HepG2 (cell line): ENCODE results near the gene MED12L.

ENCODE experiments used
- ARNT ChIP-seq: fragments of 450-650 bp; IDR thresholded peaks from 2 replicates; pipeline ENCODE4 v1.6.1; 2017
- CTCF ChIP-seq: sonication (generic); formaldehyde crosslinking; IDR thresholded peaks from 2 replicates; pipeline ENCODE4 v1.5.0; 2020; ENCODE audit warnings: mild to moderate bottlenecking, missing genetic modification reagents, moderate library complexity
- FIP1L1 ChIP-seq: fragments of 200-400 bp; formaldehyde crosslinking; IDR thresholded peaks from 2 replicates; pipeline ENCODE4 v1.6.1; 2018; ENCODE audit warnings: low read depth, mild to moderate bottlenecking, low read length, moderate library complexity, borderline replicate concordance; ENCODE audit not compliant: insufficient read depth
- FOXM1 ChIP-seq: sonication (generic); formaldehyde crosslinking; IDR thresholded peaks from 2 replicates; pipeline ENCODE4 v1.5.0; 2020; ENCODE audit warnings: missing genetic modification reagents
- IRF2 ChIP-seq: IDR thresholded peaks from 2 replicates; pipeline ENCODE4 v1.6.1; 2018; ENCODE audit warnings: missing genetic modification reagents, missing compliant biosample characterization
- KAT8 ChIP-seq: IDR thresholded peaks from 2 replicates; pipeline ENCODE4 v1.6.1; 2016; ENCODE audit warnings: missing genetic modification reagents, missing compliant biosample characterization
- PBX3 ChIP-seq: sonication (generic); formaldehyde crosslinking; IDR thresholded peaks from 2 replicates; pipeline ENCODE4 v1.8.1; 2023; ENCODE audit warnings: missing genetic modification reagents, inconsistent platforms, borderline replicate concordance
- PHF8 ChIP-seq: sonication (generic); formaldehyde crosslinking; IDR thresholded peaks from 2 replicates; pipeline ENCODE4 v1.5.0; 2020; ENCODE audit warnings: missing genetic modification reagents
- SMAD1 ChIP-seq: sonication (generic); formaldehyde crosslinking; IDR thresholded peaks from 2 replicates; pipeline ENCODE4 v1.4.0; 2020; ENCODE audit warnings: missing genetic modification reagents, low read depth, mild to moderate bottlenecking, borderline replicate concordance
- SYNCRIP ChIP-seq: fragments of 200-400 bp; formaldehyde crosslinking; IDR thresholded peaks from 2 replicates; pipeline ENCODE4 v1.6.1; 2018; ENCODE audit warnings: mild to moderate bottlenecking, low read depth, low read length; ENCODE audit not compliant: insufficient read depth
- ZNF253 ChIP-seq: sonication (generic); formaldehyde crosslinking; IDR thresholded peaks from 2 replicates; pipeline ENCODE4 v1.8.0; 2022; ENCODE audit warnings: mild to moderate bottlenecking, missing genetic modification reagents, borderline replicate concordance
- ZNF350 ChIP-seq: sonication (generic); formaldehyde crosslinking; IDR thresholded peaks from 2 replicates; pipeline ENCODE4 v1.4.0; 2020; ENCODE audit warnings: mild to moderate bottlenecking, low read depth, missing genetic modification reagents, borderline replicate concordance
- ZNF576 ChIP-seq: sonication (generic); formaldehyde crosslinking; IDR thresholded peaks from 2 replicates; pipeline ENCODE4 v1.4.0; 2020; ENCODE audit warnings: mild to moderate bottlenecking, missing genetic modification reagents
- ZSCAN5A ChIP-seq: sonication (generic); formaldehyde crosslinking; IDR thresholded peaks from 2 replicates; pipeline ENCODE4 v1.8.0; 2022; ENCODE audit warnings: mild to moderate bottlenecking, missing genetic modification reagents, borderline replicate concordance

- TF ChIP-seq CTCF (CRISPR knock-in tag) (no peak), KAT8 (CRISPR knock-in tag) (no peak), ZNF253 (no peak), PHF8 (CRISPR knock-in tag) (no peak), SYNCRIP (no peak), PBX3 (CRISPR knock-in tag) (no peak), FOXM1 (no peak), SMAD1 (CRISPR knock-in tag) (no peak), ZNF576 (CRISPR knock-in tag) (no peak), ZSCAN5A (CRISPR knock-in tag) (no peak), ARNT (no peak), IRF2 (CRISPR knock-in tag) (no peak), FIP1L1 (no peak), ZNF350 (CRISPR knock-in tag) (no peak)
Measured at GRCh38 chr3:151047636-151048035, 37.8 kb upstream of the MED12L start.
